Liver (tissue), 9 donors: ENCODE measurements around the gene ENTPD7. TPM values are rescaled to one million over a fixed set of nuclear protein-coding genes. Genes with fewer than 3 reads are reported as not detected.
A peak's percentile ranks its signal among the peaks of the same experiment; 100 is the strongest.

Experiments
- DNase-seq: peaks from one replicate; pipeline ENCODE4 v3.0.0-alpha.2; 2017; ENCODE audit warnings: low spot score
- H3K27ac ChIP-seq, 2 donors: one replicate each; pipeline ENCODE4 v1.7.0; 2013; ENCODE audit warnings: inconsistent platforms in 2 of 2, low read length in 2 of 2, control low read depth in 1 of 2, low read depth in 1 of 2, mild to moderate bottlenecking in 1 of 2
- H3K27me3 ChIP-seq, 4 donors: one replicate each; pipeline versions ENCODE4 v1.6.1 to v1.7.0; 2013; ENCODE audit warnings: low read length in 3 of 4, inconsistent platforms in 1 of 4, mild to moderate bottlenecking in 1 of 4, moderate library complexity in 1 of 4; ENCODE audit not compliant: control insufficient read depth in 4 of 4, insufficient read depth in 4 of 4
- H3K36me3 ChIP-seq, 4 donors: one replicate each; pipeline versions ENCODE4 v1.6.1 to v1.7.0; 2013; ENCODE audit warnings: low read length in 3 of 4, mild to moderate bottlenecking in 3 of 4, low read depth in 1 of 4, moderate library complexity in 1 of 4; ENCODE audit not compliant: control insufficient read depth in 4 of 4, insufficient read depth in 3 of 4
- H3K4me1 ChIP-seq, 4 donors: one replicate each; pipeline versions ENCODE4 v1.6.1 to v1.7.0; 2013; ENCODE audit warnings: low read length in 3 of 4, mild to moderate bottlenecking in 3 of 4, moderate library complexity in 1 of 4; ENCODE audit not compliant: control insufficient read depth in 4 of 4, insufficient read depth in 4 of 4
- H3K4me3 ChIP-seq, 3 donors: one replicate each; pipeline versions ENCODE4 v1.6.1 to v1.7.0; 2013; ENCODE audit warnings: low read length in 3 of 3, control low read depth in 1 of 3, low read depth in 1 of 3, mild to moderate bottlenecking in 1 of 3
- H3K9ac ChIP-seq, 2 donors: one replicate each; pipeline ENCODE4 v1.7.0; 2013; ENCODE audit warnings: low read length in 2 of 2, mild to moderate bottlenecking in 2 of 2, moderate library complexity in 2 of 2, control low read depth in 1 of 2, low read depth in 1 of 2
- H3K9me3 ChIP-seq, 4 donors: one replicate each; pipeline versions ENCODE4 v1.6.1 to v1.7.0; 2013; ENCODE audit warnings: low read length in 3 of 4; ENCODE audit not compliant: control insufficient read depth in 4 of 4
- ATF3 ChIP-seq: IDR thresholded peaks from 2 replicates; pipeline ENCODE4 v1.6.1; 2016; ENCODE audit warnings: antibody characterized with exemption
- EGR1 ChIP-seq, 2 donors: IDR thresholded peaks; 2 replicates each; pipeline ENCODE4 v1.6.1; 2016 to 2018; ENCODE audit warnings: antibody characterized with exemption in 2 of 2, low read depth in 2 of 2
- FOXA1 ChIP-seq: IDR thresholded peaks from 2 replicates; pipeline ENCODE4 v1.6.1; 2016; ENCODE audit warnings: antibody characterized with exemption
- FOXA2 ChIP-seq: IDR thresholded peaks from 2 replicates; pipeline ENCODE4 v1.6.1; 2016; ENCODE audit warnings: antibody characterized with exemption
- GABPA ChIP-seq, 2 donors: IDR thresholded peaks in 1 of 2; conservative IDR thresholded peaks in 1 of 2; 2 replicates each; pipeline ENCODE4 v1.6.1; 2016; ENCODE audit warnings: antibody characterized with exemption in 2 of 2, mild to moderate bottlenecking in 1 of 2, moderate library complexity in 1 of 2
- HNF4A ChIP-seq, 2 donors: conservative IDR thresholded peaks; 2 replicates each; pipeline ENCODE4 v1.6.1; 2016; ENCODE audit warnings: antibody characterized with exemption in 2 of 2, mild to moderate bottlenecking in 2 of 2
- HNF4G ChIP-seq: IDR thresholded peaks from 2 replicates; pipeline ENCODE4 v1.6.1; 2016; ENCODE audit warnings: antibody characterized with exemption
- JUND ChIP-seq, 2 donors: IDR thresholded peaks; 2 replicates each; pipeline ENCODE4 v1.6.1; 2016; ENCODE audit warnings: antibody characterized with exemption in 2 of 2
- NR2F2 ChIP-seq: IDR thresholded peaks from 2 replicates; pipeline ENCODE4 v1.6.1; 2016; ENCODE audit warnings: antibody characterized with exemption
- RAD21 ChIP-seq, 2 donors: IDR thresholded peaks; 2 replicates each; pipeline ENCODE4 v1.6.1; 2016; ENCODE audit warnings: antibody characterized with exemption in 2 of 2, mild to moderate bottlenecking in 2 of 2
- RXRA ChIP-seq, 2 donors: IDR thresholded peaks; 2 replicates each; pipeline ENCODE4 v1.6.1; 2017 to 2018; ENCODE audit warnings: antibody characterized with exemption in 2 of 2, mild to moderate bottlenecking in 1 of 2
- SP1 ChIP-seq: IDR thresholded peaks from 2 replicates; pipeline ENCODE4 v1.6.1; 2018; ENCODE audit warnings: antibody characterized with exemption, mild to moderate bottlenecking
- TAF1 ChIP-seq: conservative IDR thresholded peaks from 2 replicates; pipeline ENCODE4 v1.6.1; 2016; ENCODE audit warnings: antibody characterized with exemption, mild to moderate bottlenecking
- YY1 ChIP-seq: IDR thresholded peaks from 2 replicates; pipeline ENCODE4 v1.6.1; 2016; ENCODE audit warnings: antibody characterized with exemption, mild to moderate bottlenecking
- WGBS: extraction: QIAGEN DNeasy Blood & Tissue Kit; methylation state at CpG from one replicate; pipeline ENCODE4 v1.1.7; 2013; 5-methylcytosine and 5-hydroxymethylcytosine counted together
- polyA plus RNA-seq, 2 donors: library from polyadenylated mRNA; stranded (reverse) in 1 of 2; unstranded in 1 of 2; fragments of 200-250 nt in 1 of 2; fragments of >200 nt in 1 of 2; fragmentation: Nextera tagmentation in 1 of 2; extraction: Ambion mirVana in 1 of 2; gene quantifications; one replicate each; pipeline versions ENCODE4 v1.2.1 to v1.2.3, GENCODE V29; 2013 to 2015
- total RNA-seq, 2 donors: library from RNA; depleted of rRNA; stranded (reverse); fragments of >200 nt; gene quantifications; one replicate each; pipeline ENCODE4 v1.2.3, GENCODE V29; 2014
- TF ChIP-seq, protein P1 (sequence below): IDR thresholded peaks from 2 replicates; pipeline ENCODE4 v1.6.1; 2016; ENCODE audit warnings: antibody characterized with exemption
- TF ChIP-seq, protein P2 (sequence below): IDR thresholded peaks from 2 replicates; pipeline ENCODE4 v1.6.1; 2016; ENCODE audit warnings: antibody characterized with exemption, mild to moderate bottlenecking
- TF ChIP-seq, protein P3 (sequence below): IDR thresholded peaks from 2 replicates; pipeline ENCODE4 v1.6.1; 2016; ENCODE audit warnings: antibody characterized with exemption
- donor health status: healthy.
- donor health status: healthy.
- donor health status: healthy.
- donor health status: healthy.
- donor health status: healthy.

The ENTPD7 gene
- total and polyA plus RNA-seq, 4 donors = 2.0 to 27.2 (median 12.1) TPM

DNA sequence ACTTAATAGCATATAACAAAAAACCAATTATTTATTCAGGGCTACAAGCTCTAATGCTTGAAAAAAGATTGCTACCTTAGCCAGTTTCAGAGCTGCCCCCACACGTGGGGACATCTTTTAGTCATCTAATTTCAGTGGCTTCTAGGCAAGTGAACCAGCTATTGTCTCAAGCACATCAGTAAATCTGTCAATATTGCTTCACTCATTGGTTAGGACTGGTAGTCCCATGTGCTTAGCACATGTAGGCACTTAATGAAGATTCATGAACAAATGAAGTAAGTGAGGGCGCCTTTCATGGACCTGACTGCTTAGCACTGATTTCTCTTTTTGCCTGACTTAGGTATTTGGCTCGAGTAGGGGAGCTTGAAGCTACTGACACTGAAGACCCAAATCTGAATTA lies 19.6 kb downstream of the ENTPD7 start:
- peaks cover 0 to 18% (median 11%) of the 10 kb centered on the region in 4 donors for H3K36me3 ChIP-seq
- H3K9me3 ChIP-seq = no peaks in the 10 kb centered on the region
- TF ChIP-seq EGR1 (IDR thresholded peaks at IDR 0.05; ENCODE audit: low read depth in 2 of 2) = no peak
- H3K27ac ChIP-seq = no peak overlapping the region
- H3K4me1 ChIP-seq = peaks cover 0 to 10% (median 4%) of the 10 kb centered on the region in 4 donors
- H3K27me3 ChIP-seq = no peaks in the 10 kb centered on the region
- no peak overlapping the region for H3K9ac ChIP-seq
- WGBS = 93% methylated on average over 3 of the region's 3 CpGs
- DNase-seq = no peak
- H3K4me3 ChIP-seq = no peak overlapping the region

GRCh38 chr10:99681553-99681952 lies 22.2 kb downstream of the ENTPD7 start:
- no peak for DNase-seq
- 75% methylated on average over 4 of the region's 4 CpGs for WGBS
- Histone ChIP-seq H3K4me3 (no peak overlapping the region), H3K27ac (peak overlapping the region; percentile 50 to 64), H3K27me3 (no peaks in the 10 kb centered on the region), H3K9me3 (no peaks in the 10 kb centered on the region), H3K4me1 (peaks cover 0 to 9% (median 3%) of the 10 kb centered on the region in 4 donors), H3K36me3 (peaks cover 0 to 25% (median 12%) of the 10 kb centered on the region in 4 donors), H3K9ac (no peak overlapping the region)
- TF ChIP-seq ATF3 (no peak), FOXA2 (peak; percentile 16), JUND (IDR thresholded peaks at IDR 0.05) (peak in 1 of 2 donors; percentile 24), RXRA (IDR thresholded peaks at IDR 0.05) (peak in 1 of 2 donors; percentile 44), YY1 (peak; percentile 70), HNF4G (no peak), EGR1 (IDR thresholded peaks at IDR 0.05; ENCODE audit: low read depth in 2 of 2) (no peak), TAF1 (no peak), HNF4A (conservative IDR thresholded peaks at IDR 0.05) (peak in 1 of 2 donors; percentile 39), FOXA1 (no peak)
- TF ChIP-seq, protein P1, sequence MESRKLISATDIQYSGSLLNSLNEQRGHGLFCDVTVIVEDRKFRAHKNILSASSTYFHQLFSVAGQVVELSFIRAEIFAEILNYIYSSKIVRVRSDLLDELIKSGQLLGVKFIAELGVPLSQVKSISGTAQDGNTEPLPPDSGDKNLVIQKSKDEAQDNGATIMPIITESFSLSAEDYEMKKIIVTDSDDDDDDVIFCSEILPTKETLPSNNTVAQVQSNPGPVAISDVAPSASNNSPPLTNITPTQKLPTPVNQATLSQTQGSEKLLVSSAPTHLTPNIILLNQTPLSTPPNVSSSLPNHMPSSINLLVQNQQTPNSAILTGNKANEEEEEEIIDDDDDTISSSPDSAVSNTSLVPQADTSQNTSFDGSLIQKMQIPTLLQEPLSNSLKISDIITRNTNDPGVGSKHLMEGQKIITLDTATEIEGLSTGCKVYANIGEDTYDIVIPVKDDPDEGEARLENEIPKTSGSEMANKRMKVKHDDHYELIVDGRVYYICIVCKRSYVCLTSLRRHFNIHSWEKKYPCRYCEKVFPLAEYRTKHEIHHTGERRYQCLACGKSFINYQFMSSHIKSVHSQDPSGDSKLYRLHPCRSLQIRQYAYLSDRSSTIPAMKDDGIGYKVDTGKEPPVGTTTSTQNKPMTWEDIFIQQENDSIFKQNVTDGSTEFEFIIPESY = peak; percentile 20
- TF ChIP-seq, protein P2, sequence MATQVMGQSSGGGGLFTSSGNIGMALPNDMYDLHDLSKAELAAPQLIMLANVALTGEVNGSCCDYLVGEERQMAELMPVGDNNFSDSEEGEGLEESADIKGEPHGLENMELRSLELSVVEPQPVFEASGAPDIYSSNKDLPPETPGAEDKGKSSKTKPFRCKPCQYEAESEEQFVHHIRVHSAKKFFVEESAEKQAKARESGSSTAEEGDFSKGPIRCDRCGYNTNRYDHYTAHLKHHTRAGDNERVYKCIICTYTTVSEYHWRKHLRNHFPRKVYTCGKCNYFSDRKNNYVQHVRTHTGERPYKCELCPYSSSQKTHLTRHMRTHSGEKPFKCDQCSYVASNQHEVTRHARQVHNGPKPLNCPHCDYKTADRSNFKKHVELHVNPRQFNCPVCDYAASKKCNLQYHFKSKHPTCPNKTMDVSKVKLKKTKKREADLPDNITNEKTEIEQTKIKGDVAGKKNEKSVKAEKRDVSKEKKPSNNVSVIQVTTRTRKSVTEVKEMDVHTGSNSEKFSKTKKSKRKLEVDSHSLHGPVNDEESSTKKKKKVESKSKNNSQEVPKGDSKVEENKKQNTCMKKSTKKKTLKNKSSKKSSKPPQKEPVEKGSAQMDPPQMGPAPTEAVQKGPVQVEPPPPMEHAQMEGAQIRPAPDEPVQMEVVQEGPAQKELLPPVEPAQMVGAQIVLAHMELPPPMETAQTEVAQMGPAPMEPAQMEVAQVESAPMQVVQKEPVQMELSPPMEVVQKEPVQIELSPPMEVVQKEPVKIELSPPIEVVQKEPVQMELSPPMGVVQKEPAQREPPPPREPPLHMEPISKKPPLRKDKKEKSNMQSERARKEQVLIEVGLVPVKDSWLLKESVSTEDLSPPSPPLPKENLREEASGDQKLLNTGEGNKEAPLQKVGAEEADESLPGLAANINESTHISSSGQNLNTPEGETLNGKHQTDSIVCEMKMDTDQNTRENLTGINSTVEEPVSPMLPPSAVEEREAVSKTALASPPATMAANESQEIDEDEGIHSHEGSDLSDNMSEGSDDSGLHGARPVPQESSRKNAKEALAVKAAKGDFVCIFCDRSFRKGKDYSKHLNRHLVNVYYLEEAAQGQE = no peak
- TF ChIP-seq, protein P3, sequence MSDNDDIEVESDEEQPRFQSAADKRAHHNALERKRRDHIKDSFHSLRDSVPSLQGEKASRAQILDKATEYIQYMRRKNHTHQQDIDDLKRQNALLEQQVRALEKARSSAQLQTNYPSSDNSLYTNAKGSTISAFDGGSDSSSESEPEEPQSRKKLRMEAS = peak; percentile 16

DNA sequence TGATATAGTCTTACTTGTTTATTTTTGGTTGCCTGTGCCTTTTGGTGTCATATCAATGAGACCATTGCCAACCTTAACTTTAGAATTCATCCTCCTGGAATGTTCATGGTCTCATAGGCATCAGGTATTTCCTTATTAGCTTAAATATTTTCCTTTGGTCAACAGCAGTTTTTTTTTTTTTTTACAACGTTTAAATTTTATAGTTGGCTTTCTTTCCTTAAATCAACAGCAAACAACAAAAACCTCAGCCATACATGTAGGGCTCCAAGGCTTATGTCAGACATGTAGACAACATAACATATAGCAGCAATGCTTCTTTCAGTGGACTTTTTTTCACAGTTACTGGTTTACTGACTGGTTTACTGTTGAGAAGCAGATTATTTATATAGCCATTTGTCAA lies 22.7 kb downstream of the ENTPD7 start:
- H3K9me3 ChIP-seq = no peaks in the 10 kb centered on the region
- H3K36me3 ChIP-seq = peaks cover 0 to 25% (median 12%) of the 10 kb centered on the region in 4 donors
- H3K27ac ChIP-seq = peak overlapping the region; percentile 50 to 64
- no peak overlapping the region for H3K9ac ChIP-seq
- no peak for DNase-seq
- H3K4me3 ChIP-seq = no peak overlapping the region
- WGBS = 23% methylated on average over 1 of the region's 1 CpG
- H3K4me1 ChIP-seq = peaks cover 0 to 9% (median 3%) of the 10 kb centered on the region in 4 donors
- H3K27me3 ChIP-seq = no peaks in the 10 kb centered on the region
- no peak for TF ChIP-seq RXRA (IDR thresholded peaks at IDR 0.05)
- TF ChIP-seq, protein P3 = no peak
- no peak for TF ChIP-seq FOXA2
- TF ChIP-seq RAD21 (IDR thresholded peaks at IDR 0.05) = no peak
- TF ChIP-seq SP1 = no peak
- TF ChIP-seq HNF4G = no peak
- TF ChIP-seq GABPA (IDR thresholded peaks at IDR 0.05 in 1 of 2, conservative IDR thresholded peaks at IDR 0.05 in 1 of 2) = no peak
- TF ChIP-seq, protein P1 = no peak
- TF ChIP-seq NR2F2 = no peak
